Measurements from ENCODE around the gene DNASE1L1.
"Not testable (repeated sequence)": the region's sequence is repeated elsewhere in the genome, so short reads cannot be mapped to it uniquely, and the experiment has no call there.

The DNASE1L1 gene

DNA sequence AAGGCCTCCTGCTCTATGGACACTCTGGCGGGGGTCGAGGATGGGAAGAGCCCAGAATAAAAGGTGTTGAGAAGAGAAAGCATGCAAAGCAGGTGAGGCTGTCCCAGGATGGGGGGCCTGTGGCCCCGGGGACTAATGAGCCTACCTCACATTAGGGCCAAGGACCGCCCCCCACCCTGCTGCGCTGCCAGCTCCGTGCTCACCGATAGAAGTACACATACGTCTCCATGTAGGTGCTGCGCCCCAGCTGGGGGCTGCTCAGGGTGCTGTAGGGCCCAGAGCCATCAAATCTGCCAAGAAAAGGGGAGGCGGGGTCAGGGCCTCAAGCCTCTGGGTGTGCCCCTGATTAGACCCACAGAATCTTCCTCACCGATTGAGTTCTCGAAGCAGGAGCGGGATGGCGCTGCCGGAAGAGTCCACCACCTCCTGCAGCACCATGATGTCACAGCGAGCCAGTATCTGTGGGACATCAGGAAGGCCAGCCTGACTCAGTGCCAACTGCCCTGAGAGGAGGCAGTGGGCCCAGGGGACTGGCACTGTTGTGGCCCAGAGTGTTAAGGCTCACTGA is 4.3 kb downstream of the DNASE1L1 start:
- H3K4me3 ChIP-seq (ENCODE audit: low read depth, low read length) = no peak overlapping the region
- TF ChIP-seq, protein P1, sequence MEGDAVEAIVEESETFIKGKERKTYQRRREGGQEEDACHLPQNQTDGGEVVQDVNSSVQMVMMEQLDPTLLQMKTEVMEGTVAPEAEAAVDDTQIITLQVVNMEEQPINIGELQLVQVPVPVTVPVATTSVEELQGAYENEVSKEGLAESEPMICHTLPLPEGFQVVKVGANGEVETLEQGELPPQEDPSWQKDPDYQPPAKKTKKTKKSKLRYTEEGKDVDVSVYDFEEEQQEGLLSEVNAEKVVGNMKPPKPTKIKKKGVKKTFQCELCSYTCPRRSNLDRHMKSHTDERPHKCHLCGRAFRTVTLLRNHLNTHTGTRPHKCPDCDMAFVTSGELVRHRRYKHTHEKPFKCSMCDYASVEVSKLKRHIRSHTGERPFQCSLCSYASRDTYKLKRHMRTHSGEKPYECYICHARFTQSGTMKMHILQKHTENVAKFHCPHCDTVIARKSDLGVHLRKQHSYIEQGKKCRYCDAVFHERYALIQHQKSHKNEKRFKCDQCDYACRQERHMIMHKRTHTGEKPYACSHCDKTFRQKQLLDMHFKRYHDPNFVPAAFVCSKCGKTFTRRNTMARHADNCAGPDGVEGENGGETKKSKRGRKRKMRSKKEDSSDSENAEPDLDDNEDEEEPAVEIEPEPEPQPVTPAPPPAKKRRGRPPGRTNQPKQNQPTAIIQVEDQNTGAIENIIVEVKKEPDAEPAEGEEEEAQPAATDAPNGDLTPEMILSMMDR (IDR thresholded peaks at IDR 0.05; ENCODE audit: low read depth, low read length) = no peak
- TF ChIP-seq MYC (IDR thresholded peaks at IDR 0.05; ENCODE audit: low read depth, low read length) = no peak
- no peak for TF ChIP-seq POLR2A (IDR thresholded peaks at IDR 0.05; ENCODE audit: extremely low read depth, insufficient read length)
- TF ChIP-seq, protein P2, sequence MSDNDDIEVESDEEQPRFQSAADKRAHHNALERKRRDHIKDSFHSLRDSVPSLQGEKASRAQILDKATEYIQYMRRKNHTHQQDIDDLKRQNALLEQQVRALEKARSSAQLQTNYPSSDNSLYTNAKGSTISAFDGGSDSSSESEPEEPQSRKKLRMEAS (IDR thresholded peaks at IDR 0.05; ENCODE audit: low read depth, low read length) = no peak
- no peak for DNase-seq (ENCODE audit: low read depth)

DNA sequence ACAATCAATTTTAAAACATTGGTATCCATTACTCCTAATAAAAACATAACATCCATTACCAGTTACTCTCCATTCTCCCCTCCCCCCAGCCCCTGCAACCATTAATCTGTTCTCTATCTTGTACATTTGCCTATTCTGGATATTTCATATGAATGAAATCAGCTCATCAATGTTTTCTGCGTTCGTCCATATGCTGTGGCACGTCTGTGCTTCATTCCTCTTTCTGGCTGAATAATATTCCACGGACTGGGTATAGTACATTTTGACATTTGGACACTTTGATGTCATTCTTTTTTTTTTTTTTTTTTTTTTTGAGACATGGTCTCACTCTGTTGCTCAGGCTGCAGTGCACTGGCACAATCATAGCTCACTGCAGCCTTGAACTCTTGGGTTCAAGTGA is 5.2 kb downstream of the DNASE1L1 start:
- no peak for DNase-seq (ENCODE audit: low read depth)
- no peak overlapping the region for H3K4me3 ChIP-seq (ENCODE audit: low read depth, low read length)
- TF ChIP-seq, protein P2 (IDR thresholded peaks at IDR 0.05; ENCODE audit: low read depth, low read length) = no peak
- TF ChIP-seq MYC (IDR thresholded peaks at IDR 0.05; ENCODE audit: low read depth, low read length) (no peak), POLR2A (IDR thresholded peaks at IDR 0.05; ENCODE audit: extremely low read depth, insufficient read length) (no peak)
- TF ChIP-seq, protein P1 (IDR thresholded peaks at IDR 0.05; ENCODE audit: low read depth, low read length) = no peak

DNA sequence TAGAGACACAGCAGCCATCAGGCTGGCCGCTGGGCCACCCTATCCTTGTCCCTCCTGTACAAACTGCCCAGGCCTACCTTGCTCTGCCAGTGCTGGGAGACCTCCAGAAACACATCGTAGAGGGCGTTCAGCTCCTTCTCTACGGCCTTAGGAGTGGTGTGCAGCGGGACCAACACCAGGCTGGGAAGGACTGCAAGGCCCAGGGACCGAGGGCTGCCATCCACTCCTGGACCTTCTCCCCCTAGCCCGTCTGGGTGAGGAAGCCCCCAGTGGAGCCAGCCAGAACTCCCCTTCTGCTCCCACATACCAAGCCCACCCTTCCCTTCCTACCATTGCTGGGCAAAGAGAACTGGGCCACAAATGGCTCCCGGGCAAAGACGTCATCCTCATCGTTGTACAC is 5.9 kb downstream of the DNASE1L1 start:
- no peak for DNase-seq (ENCODE audit: low read depth)
- no peak overlapping the region for H3K4me3 ChIP-seq (ENCODE audit: low read depth, low read length)
- no peak for TF ChIP-seq POLR2A (IDR thresholded peaks at IDR 0.05; ENCODE audit: extremely low read depth, insufficient read length)
- TF ChIP-seq, protein P2 (IDR thresholded peaks at IDR 0.05; ENCODE audit: low read depth, low read length) = no peak
- TF ChIP-seq, protein P1 (IDR thresholded peaks at IDR 0.05; ENCODE audit: low read depth, low read length) = no peak
- no peak for TF ChIP-seq MYC (IDR thresholded peaks at IDR 0.05; ENCODE audit: low read depth, low read length)

DNA sequence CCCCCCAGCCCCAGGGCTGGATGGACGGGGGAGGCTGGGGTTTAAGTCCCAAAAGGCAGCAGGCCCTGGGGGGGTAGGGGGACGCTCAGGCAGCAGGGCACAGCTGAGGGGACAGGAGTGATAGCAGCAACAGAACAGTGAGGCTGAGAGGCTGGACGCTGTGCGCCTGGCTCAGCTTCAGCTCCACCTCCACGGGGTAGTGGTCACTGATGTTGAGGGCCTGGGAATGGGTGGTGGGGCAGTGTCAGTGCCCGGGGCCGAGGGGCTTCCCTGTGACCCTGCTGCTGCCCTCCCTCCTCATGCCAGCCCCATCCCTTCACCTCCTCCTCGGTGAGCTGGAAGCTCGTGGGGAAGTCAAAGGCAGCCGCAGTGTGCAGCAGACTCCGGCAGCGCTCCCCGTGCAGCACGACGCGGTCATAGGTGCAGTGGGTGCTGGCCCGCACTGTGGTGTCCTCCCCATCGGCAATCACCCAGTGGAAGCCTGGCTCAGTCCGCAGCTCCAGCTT is 6.4 kb downstream of the DNASE1L1 start:
- no peak overlapping the region for H3K4me3 ChIP-seq (ENCODE audit: low read depth, low read length)
- DNase-seq (ENCODE audit: low read depth) = no peak
- TF ChIP-seq POLR2A (IDR thresholded peaks at IDR 0.05; ENCODE audit: extremely low read depth, insufficient read length) = no peak

DNA sequence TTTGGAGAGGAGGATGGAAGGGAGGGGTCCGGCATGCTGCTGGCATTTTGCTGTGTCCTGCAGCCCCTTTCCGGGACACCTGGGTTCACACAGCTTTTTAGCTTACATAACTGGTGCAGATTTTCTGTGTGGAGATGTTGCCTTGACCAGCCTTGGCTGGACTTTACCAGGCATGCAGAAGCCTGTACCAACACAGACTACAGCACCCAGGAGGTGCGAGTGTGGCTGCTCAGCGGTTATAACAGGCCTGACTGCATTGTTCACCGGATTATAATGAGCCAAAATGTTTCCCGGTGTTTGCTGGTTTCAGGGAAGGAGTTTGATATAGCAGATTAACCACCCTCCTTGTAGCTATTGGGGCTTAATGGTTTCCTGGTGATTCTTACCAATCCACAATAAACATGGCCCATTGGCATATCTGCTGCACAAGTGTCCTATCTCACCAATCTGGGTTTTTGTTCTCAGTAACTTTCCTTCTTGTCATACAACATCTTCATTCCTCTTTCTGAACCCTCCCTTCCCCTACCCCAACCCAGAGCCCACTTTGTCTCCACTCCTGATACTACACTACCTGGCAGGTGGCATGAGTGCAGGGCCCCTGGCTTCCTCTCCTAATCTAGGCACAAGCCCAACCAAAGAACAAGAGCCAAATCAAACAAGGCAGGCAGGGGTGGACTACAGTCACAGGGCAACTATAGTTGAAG is 7.0 kb downstream of the DNASE1L1 start:
- DNase-seq (ENCODE audit: low read depth) = peak; percentile 39
- no peak overlapping the region for H3K4me3 ChIP-seq (ENCODE audit: low read depth, low read length)
- TF ChIP-seq POLR2A (IDR thresholded peaks at IDR 0.05; ENCODE audit: extremely low read depth, insufficient read length) = no peak

DNA sequence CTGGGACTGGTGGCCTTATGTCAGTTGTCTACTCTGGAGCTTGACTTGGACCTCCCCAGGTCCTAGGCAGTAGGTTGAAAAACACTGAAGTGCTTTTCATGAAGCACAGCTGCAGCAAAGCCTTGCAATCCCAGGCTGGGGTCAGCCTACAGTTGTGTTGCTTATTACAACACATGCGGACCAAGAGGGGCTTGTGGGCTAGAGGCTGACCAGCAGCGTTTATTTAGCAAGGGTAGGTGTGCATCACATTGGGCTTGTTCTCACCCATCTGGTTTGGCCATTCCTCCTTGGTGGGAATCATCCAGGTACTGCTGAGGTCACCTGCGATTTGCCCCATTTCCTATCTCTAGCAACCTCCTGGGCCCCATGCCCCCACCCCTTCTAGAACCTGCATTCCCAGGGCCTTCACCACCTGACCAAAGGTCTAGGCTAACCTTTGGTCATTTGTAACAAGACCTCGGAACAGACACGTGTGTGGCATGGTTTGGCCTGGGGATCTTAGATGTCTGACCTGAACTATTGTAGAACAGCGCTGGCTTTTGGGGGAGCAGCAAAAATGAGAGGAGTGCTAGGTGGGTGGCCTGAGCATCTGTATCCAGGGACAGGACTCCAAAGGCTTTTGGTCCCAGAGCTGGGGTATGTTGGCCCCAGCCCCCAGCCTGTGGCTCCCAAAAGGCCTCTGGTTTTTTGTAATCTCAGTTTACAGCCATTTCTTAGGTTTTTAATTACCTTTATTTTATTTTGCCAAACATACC is 7.8 kb downstream of the DNASE1L1 start:
- DNase-seq (ENCODE audit: low read depth) = peak; percentile 57
- TF ChIP-seq POLR2A (IDR thresholded peaks at IDR 0.05; ENCODE audit: extremely low read depth, insufficient read length) (no peak), MYC (IDR thresholded peaks at IDR 0.05; ENCODE audit: low read depth, low read length) (no peak)
- TF ChIP-seq, protein P2 (IDR thresholded peaks at IDR 0.05; ENCODE audit: low read depth, low read length) = no peak
- TF ChIP-seq, protein P1 (IDR thresholded peaks at IDR 0.05; ENCODE audit: low read depth, low read length) = no peak
- H3K4me3 ChIP-seq (ENCODE audit: low read depth, low read length) = no peak overlapping the region

DNA sequence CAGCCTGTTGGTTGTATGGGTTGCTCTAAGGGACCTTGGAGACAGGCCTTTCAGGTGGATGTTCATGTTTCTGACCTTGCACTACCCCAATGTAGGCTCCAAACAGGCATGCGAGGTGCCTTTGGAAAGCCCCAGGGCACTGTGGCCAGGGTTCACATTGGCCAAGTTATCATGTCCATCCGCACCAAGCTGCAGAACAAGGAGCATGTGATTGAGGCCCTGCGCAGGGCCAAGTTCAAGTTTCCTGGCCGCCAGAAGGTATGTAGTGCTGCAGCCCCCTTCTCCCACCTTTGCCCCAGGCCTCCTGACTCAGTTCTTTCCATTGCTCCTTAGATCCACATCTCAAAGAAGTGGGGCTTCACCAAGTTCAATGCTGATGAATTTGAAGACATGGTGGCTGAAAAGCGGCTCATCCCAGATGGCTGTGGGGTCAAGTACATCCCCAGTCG is 8.7 kb downstream of the DNASE1L1 start:
- DNase-seq (ENCODE audit: low read depth) = not testable (repeated sequence)
- peak overlapping the region; percentile 100 for H3K4me3 ChIP-seq (ENCODE audit: low read depth, low read length)
